Liver (tissue), 9 donors: ENCODE results near the gene PCTP. TPM values are rescaled to one million over a fixed set of nuclear protein-coding genes. Genes with fewer than 3 reads are reported as not detected.

ENCODE experiments used
- DNase-seq: peaks from one replicate; pipeline ENCODE4 v3.0.0-alpha.2; 2017; ENCODE audit warnings: low spot score
- H3K27ac ChIP-seq, 2 donors: one replicate each; pipeline ENCODE4 v1.7.0; 2013; ENCODE audit warnings: inconsistent platforms in 2 of 2, low read length in 2 of 2, control low read depth in 1 of 2, low read depth in 1 of 2, mild to moderate bottlenecking in 1 of 2
- H3K27me3 ChIP-seq, 4 donors: one replicate each; pipeline versions ENCODE4 v1.6.1 to v1.7.0; 2013; ENCODE audit warnings: low read length in 3 of 4, inconsistent platforms in 1 of 4, mild to moderate bottlenecking in 1 of 4, moderate library complexity in 1 of 4; ENCODE audit not compliant: control insufficient read depth in 4 of 4, insufficient read depth in 4 of 4
- H3K36me3 ChIP-seq, 4 donors: one replicate each; pipeline versions ENCODE4 v1.6.1 to v1.7.0; 2013; ENCODE audit warnings: low read length in 3 of 4, mild to moderate bottlenecking in 3 of 4, low read depth in 1 of 4, moderate library complexity in 1 of 4; ENCODE audit not compliant: control insufficient read depth in 4 of 4, insufficient read depth in 3 of 4
- H3K4me1 ChIP-seq, 4 donors: one replicate each; pipeline versions ENCODE4 v1.6.1 to v1.7.0; 2013; ENCODE audit warnings: low read length in 3 of 4, mild to moderate bottlenecking in 3 of 4, moderate library complexity in 1 of 4; ENCODE audit not compliant: control insufficient read depth in 4 of 4, insufficient read depth in 4 of 4
- H3K4me3 ChIP-seq, 3 donors: one replicate each; pipeline versions ENCODE4 v1.6.1 to v1.7.0; 2013; ENCODE audit warnings: low read length in 3 of 3, control low read depth in 1 of 3, low read depth in 1 of 3, mild to moderate bottlenecking in 1 of 3
- H3K9ac ChIP-seq, 2 donors: one replicate each; pipeline ENCODE4 v1.7.0; 2013; ENCODE audit warnings: low read length in 2 of 2, mild to moderate bottlenecking in 2 of 2, moderate library complexity in 2 of 2, control low read depth in 1 of 2, low read depth in 1 of 2
- H3K9me3 ChIP-seq, 4 donors: one replicate each; pipeline versions ENCODE4 v1.6.1 to v1.7.0; 2013; ENCODE audit warnings: low read length in 3 of 4; ENCODE audit not compliant: control insufficient read depth in 4 of 4
- ATF3 ChIP-seq: IDR thresholded peaks from 2 replicates; pipeline ENCODE4 v1.6.1; 2016; ENCODE audit warnings: antibody characterized with exemption
- CTCF ChIP-seq: fragments of 150-350 bp; IDR thresholded peaks from 2 replicates; pipeline ENCODE4 v1.5.1; 2017; ENCODE audit warnings: improper control_type of control experiment, low read depth, low read length; ENCODE audit not compliant: missing input control
- EGR1 ChIP-seq, 2 donors: IDR thresholded peaks; 2 replicates each; pipeline ENCODE4 v1.6.1; 2016 to 2018; ENCODE audit warnings: antibody characterized with exemption in 2 of 2, low read depth in 2 of 2
- FOXA1 ChIP-seq: IDR thresholded peaks from 2 replicates; pipeline ENCODE4 v1.6.1; 2016; ENCODE audit warnings: antibody characterized with exemption
- FOXA2 ChIP-seq: IDR thresholded peaks from 2 replicates; pipeline ENCODE4 v1.6.1; 2016; ENCODE audit warnings: antibody characterized with exemption
- GABPA ChIP-seq, 2 donors: IDR thresholded peaks in 1 of 2; conservative IDR thresholded peaks in 1 of 2; 2 replicates each; pipeline ENCODE4 v1.6.1; 2016; ENCODE audit warnings: antibody characterized with exemption in 2 of 2, mild to moderate bottlenecking in 1 of 2, moderate library complexity in 1 of 2
- HNF4A ChIP-seq, 2 donors: conservative IDR thresholded peaks; 2 replicates each; pipeline ENCODE4 v1.6.1; 2016; ENCODE audit warnings: antibody characterized with exemption in 2 of 2, mild to moderate bottlenecking in 2 of 2
- HNF4G ChIP-seq: IDR thresholded peaks from 2 replicates; pipeline ENCODE4 v1.6.1; 2016; ENCODE audit warnings: antibody characterized with exemption
- JUND ChIP-seq, 2 donors: IDR thresholded peaks; 2 replicates each; pipeline ENCODE4 v1.6.1; 2016; ENCODE audit warnings: antibody characterized with exemption in 2 of 2
- MAX ChIP-seq: IDR thresholded peaks from 2 replicates; pipeline ENCODE4 v1.6.1; 2016; ENCODE audit warnings: antibody characterized with exemption
- NR2F2 ChIP-seq: IDR thresholded peaks from 2 replicates; pipeline ENCODE4 v1.6.1; 2016; ENCODE audit warnings: antibody characterized with exemption
- RAD21 ChIP-seq, 2 donors: IDR thresholded peaks; 2 replicates each; pipeline ENCODE4 v1.6.1; 2016; ENCODE audit warnings: antibody characterized with exemption in 2 of 2, mild to moderate bottlenecking in 2 of 2
- REST ChIP-seq: IDR thresholded peaks from 2 replicates; pipeline ENCODE4 v1.6.1; 2016; ENCODE audit warnings: antibody characterized with exemption, mild to moderate bottlenecking
- RXRA ChIP-seq, 2 donors: IDR thresholded peaks; 2 replicates each; pipeline ENCODE4 v1.6.1; 2017 to 2018; ENCODE audit warnings: antibody characterized with exemption in 2 of 2, mild to moderate bottlenecking in 1 of 2
- SP1 ChIP-seq: IDR thresholded peaks from 2 replicates; pipeline ENCODE4 v1.6.1; 2018; ENCODE audit warnings: antibody characterized with exemption, mild to moderate bottlenecking
- TAF1 ChIP-seq: conservative IDR thresholded peaks from 2 replicates; pipeline ENCODE4 v1.6.1; 2016; ENCODE audit warnings: antibody characterized with exemption, mild to moderate bottlenecking
- YY1 ChIP-seq: IDR thresholded peaks from 2 replicates; pipeline ENCODE4 v1.6.1; 2016; ENCODE audit warnings: antibody characterized with exemption, mild to moderate bottlenecking
- WGBS: extraction: QIAGEN DNeasy Blood & Tissue Kit; methylation state at CpG from one replicate; pipeline ENCODE4 v1.1.7; 2013; 5-methylcytosine and 5-hydroxymethylcytosine counted together
- polyA plus RNA-seq, 2 donors: library from polyadenylated mRNA; stranded (reverse) in 1 of 2; unstranded in 1 of 2; fragments of 200-250 nt in 1 of 2; fragments of >200 nt in 1 of 2; fragmentation: Nextera tagmentation in 1 of 2; extraction: Ambion mirVana in 1 of 2; gene quantifications; one replicate each; pipeline versions ENCODE4 v1.2.1 to v1.2.3, GENCODE V29; 2013 to 2015
- total RNA-seq, 2 donors: library from RNA; depleted of rRNA; stranded (reverse); fragments of >200 nt; gene quantifications; one replicate each; pipeline ENCODE4 v1.2.3, GENCODE V29; 2014
- TF ChIP-seq, protein P1 (sequence below): IDR thresholded peaks from 2 replicates; pipeline ENCODE4 v1.6.1; 2016; ENCODE audit warnings: antibody characterized with exemption
- donor health status: healthy.
- donor health status: healthy.
- donor health status: healthy.
- donor health status: healthy.
- donor health status: healthy.

PCTP gene
- total RNA-seq (10 to 100 TPM; 25.0 to 79.0 TPM), polyA plus RNA-seq (10 to 100 TPM; 38.6 to 73.0 TPM)

GRCh38 chr17:55750750-55751657 is at the start of gene PCTP:
Gene PCTP, plus strand, starts transcription at chr17:55751051. Its CDS starts 53 bp downstream, at chr17:55751104.
- TF ChIP-seq YY1 (peak; percentile 79), REST (peak; percentile 92), SP1 (peak; percentile 81), TAF1 (peak; percentile 55), NR2F2 (peak; percentile 48), MAX (no peak), RAD21 (IDR thresholded peaks at IDR 0.05) (peak in 1 of 2 donors; percentile 37), CTCF (peak; percentile 13), FOXA1 (peak; percentile 32), HNF4A (conservative IDR thresholded peaks at IDR 0.05) (peak; percentile 52 to 60), FOXA2 (no peak), RXRA (IDR thresholded peaks at IDR 0.05) (peak; percentile 53 to 68), HNF4G (peak; percentile 25), GABPA (IDR thresholded peaks at IDR 0.05 in 1 of 2, conservative IDR thresholded peaks at IDR 0.05 in 1 of 2) (peak; percentile 38 to 79), EGR1 (IDR thresholded peaks at IDR 0.05; ENCODE audit: low read depth in 2 of 2) (no peak), JUND (IDR thresholded peaks at IDR 0.05) (peak in 1 of 2 donors; percentile 68), ATF3 (no peak)
- TF ChIP-seq, protein P1, sequence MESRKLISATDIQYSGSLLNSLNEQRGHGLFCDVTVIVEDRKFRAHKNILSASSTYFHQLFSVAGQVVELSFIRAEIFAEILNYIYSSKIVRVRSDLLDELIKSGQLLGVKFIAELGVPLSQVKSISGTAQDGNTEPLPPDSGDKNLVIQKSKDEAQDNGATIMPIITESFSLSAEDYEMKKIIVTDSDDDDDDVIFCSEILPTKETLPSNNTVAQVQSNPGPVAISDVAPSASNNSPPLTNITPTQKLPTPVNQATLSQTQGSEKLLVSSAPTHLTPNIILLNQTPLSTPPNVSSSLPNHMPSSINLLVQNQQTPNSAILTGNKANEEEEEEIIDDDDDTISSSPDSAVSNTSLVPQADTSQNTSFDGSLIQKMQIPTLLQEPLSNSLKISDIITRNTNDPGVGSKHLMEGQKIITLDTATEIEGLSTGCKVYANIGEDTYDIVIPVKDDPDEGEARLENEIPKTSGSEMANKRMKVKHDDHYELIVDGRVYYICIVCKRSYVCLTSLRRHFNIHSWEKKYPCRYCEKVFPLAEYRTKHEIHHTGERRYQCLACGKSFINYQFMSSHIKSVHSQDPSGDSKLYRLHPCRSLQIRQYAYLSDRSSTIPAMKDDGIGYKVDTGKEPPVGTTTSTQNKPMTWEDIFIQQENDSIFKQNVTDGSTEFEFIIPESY = no peak
- peak within 1 kb of the TSS; percentile 67 to 75 for H3K9ac ChIP-seq
- WGBS = under 1% methylated on average over 53 of the region's 53 CpGs
- peak within 1 kb of the TSS; percentile 75 to 94 (median 88) for H3K4me3 ChIP-seq
- peaks cover 9 to 34% (median 25%) of the 10 kb centered on the region in 4 donors for H3K4me1 ChIP-seq
- peak; percentile 93 for DNase-seq
- no peaks in the 10 kb centered on the region for H3K27me3 ChIP-seq
- peaks cover 0 to 12% (median 5%) of the 10 kb centered on the region in 4 donors for H3K36me3 ChIP-seq
- peak within 1 kb of the TSS; percentile 79 to 84 for H3K27ac ChIP-seq
- no peaks in the 10 kb centered on the region for H3K9me3 ChIP-seq
